ENCODE results near the gene C22orf39.

C22orf39 gene

DNA sequence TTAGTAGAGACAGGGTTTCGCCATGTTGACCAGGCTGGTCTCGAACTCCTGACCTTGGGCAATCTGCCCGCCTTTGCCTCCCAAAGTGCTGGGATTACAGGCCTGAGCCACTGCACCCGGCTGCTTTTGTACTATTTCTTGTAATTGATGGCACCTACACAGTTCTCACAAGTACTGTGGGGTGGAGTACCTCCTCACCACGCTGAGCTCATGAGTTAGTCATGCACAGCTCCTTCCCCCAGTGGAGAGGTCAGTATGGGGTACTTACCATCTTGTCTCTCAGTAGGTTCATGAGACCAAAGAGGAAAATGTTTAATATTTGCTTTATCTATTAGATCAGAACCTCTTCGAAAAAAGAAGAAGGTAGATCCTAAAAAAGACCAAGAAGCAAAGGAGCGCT is 13.1 kb downstream of the C22orf39 start:
- in situ Hi-C loops (cut with MboI; ENCODE audit: low pct_unique_long_range_greater_than_20kb, low sequenced_read_pairs, unreplicated experiment), result no loop called here
- TF ChIP-seq, protein P1, sequence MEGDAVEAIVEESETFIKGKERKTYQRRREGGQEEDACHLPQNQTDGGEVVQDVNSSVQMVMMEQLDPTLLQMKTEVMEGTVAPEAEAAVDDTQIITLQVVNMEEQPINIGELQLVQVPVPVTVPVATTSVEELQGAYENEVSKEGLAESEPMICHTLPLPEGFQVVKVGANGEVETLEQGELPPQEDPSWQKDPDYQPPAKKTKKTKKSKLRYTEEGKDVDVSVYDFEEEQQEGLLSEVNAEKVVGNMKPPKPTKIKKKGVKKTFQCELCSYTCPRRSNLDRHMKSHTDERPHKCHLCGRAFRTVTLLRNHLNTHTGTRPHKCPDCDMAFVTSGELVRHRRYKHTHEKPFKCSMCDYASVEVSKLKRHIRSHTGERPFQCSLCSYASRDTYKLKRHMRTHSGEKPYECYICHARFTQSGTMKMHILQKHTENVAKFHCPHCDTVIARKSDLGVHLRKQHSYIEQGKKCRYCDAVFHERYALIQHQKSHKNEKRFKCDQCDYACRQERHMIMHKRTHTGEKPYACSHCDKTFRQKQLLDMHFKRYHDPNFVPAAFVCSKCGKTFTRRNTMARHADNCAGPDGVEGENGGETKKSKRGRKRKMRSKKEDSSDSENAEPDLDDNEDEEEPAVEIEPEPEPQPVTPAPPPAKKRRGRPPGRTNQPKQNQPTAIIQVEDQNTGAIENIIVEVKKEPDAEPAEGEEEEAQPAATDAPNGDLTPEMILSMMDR (IDR thresholded peaks at IDR 0.05; ENCODE audit: extremely low read depth, insufficient read depth, missing control alignments), result no peak

DNA sequence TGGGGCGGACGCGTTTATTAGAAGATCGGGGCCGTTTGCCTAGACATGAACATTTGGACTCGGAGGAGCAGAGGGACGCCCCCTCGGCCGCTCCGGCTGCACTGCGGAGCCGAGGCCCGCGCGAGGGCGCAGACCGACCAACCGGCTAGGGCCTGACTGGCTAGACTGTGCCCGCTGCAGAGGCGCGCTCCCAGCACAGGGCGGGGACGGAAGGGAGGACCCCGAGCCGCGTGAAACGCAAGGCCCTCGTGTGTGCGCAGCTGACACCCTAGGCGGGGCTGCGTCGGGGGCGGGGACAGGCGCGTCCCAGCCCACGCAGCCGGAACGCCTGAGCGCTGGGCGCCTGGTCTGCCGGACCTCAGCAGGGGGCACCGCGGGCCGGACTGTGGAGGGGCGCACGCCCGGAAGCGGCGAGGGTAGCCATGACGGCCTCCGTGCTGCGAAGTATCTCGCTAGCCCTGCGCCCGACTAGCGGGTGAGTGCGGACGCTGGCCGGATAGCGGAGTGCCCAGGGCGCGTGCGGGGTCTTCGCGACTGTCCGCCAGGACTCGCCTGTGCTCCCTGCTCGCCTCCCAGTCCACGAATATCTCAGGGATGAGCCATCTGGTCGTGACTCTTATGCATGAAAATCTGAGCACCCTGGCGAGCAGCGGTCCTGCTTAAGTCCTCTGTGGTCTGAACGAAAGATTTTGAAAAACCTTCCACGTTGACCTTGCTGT is 15.2 kb downstream of the C22orf39 start, which contains the start of gene MRPL40:
Gene MRPL40, plus strand, starts transcription at position 413 of the 719 bp plus-strand sequence. Its CDS starts 10 bp downstream, at position 423.
- TF ChIP-seq, protein P1 (IDR thresholded peaks at IDR 0.05; ENCODE audit: extremely low read depth, insufficient read depth, missing control alignments), result no peak
- in situ Hi-C loops (cut with MboI; ENCODE audit: low pct_unique_long_range_greater_than_20kb, low sequenced_read_pairs, unreplicated experiment), result no loop called here
- peak; percentile 97 for DNase-seq (ENCODE audit: low spot score)

More for the DNA sequence above, 13.1 kb downstream of the C22orf39 start:
- DNase-seq (ENCODE audit: low spot score), result no peak

DNA sequence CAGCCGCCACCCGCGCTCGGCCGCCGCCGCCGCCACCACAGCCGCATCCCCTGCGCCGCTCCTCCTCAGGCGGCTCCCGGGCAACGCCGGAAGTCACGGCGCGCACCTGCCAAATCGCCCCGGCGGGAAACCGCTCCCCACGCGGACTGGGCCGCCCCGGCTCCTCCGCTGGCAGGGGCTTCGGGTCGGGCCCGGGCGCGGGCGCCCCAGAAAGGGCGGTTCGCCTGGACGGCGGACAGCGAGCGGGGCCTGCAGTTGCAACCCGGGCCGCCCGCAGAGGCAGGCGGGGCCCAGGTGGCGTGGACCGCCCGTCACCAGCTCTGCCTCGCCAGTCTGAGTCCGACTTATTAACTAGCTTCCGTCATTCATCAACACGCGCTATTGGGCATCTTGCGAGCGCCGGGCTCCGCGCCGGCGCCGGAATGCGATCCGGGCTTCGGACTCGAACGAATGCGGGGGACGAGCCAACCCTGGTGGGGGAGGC is 15.8 kb downstream of the C22orf39 start, which contains the start of gene HIRA:
Gene HIRA, minus strand, starts transcription at position 85 of the 484 bp plus-strand sequence. CDS start 257 bp downstream, outside the sequence.
- peak; percentile 87 for DNase-seq (ENCODE audit: low spot score)
- in situ Hi-C loops (cut with MboI; ENCODE audit: low pct_unique_long_range_greater_than_20kb, low sequenced_read_pairs, unreplicated experiment), result no loop called here
- TF ChIP-seq, protein P1 (IDR thresholded peaks at IDR 0.05; ENCODE audit: extremely low read depth, insufficient read depth, missing control alignments), result no peak

DNA sequence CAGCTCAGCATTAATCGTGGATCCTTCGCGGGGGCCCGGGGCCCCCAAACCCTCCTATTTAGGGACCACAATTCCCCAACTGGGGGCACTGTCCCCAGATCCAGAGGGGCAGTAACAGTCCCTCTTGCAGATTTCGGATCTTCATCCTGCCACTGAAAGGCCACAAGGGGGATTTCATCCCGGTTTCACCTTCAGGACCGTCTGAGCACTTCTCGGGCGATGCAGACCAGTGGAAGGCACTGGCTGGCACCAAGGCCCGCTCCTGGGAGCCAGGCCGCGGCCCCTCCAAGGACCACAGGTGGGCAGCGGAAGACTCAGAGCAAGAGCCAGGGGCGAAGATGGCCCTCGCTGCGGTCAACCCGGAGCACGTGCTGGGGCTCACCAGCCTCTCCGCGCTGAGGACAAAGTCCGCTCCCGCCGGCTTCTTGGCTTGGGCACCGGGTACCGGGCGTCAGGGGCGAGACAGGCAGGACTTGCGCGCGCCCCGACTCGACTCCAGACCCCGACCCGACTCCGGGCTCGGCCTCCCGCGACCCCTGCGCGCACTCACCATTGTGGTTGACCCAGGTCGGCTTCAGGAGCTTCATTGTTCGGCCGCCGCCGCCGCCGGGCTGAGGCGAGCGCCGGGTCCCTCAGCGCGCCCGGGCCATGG is 16.5 kb downstream of the C22orf39 start:
- TF ChIP-seq, protein P1 (IDR thresholded peaks at IDR 0.05; ENCODE audit: extremely low read depth, insufficient read depth, missing control alignments), result no peak
- in situ Hi-C loops (cut with MboI; ENCODE audit: low pct_unique_long_range_greater_than_20kb, low sequenced_read_pairs, unreplicated experiment), result no loop called here
- DNase-seq (ENCODE audit: low spot score), result peak; percentile 45

DNA sequence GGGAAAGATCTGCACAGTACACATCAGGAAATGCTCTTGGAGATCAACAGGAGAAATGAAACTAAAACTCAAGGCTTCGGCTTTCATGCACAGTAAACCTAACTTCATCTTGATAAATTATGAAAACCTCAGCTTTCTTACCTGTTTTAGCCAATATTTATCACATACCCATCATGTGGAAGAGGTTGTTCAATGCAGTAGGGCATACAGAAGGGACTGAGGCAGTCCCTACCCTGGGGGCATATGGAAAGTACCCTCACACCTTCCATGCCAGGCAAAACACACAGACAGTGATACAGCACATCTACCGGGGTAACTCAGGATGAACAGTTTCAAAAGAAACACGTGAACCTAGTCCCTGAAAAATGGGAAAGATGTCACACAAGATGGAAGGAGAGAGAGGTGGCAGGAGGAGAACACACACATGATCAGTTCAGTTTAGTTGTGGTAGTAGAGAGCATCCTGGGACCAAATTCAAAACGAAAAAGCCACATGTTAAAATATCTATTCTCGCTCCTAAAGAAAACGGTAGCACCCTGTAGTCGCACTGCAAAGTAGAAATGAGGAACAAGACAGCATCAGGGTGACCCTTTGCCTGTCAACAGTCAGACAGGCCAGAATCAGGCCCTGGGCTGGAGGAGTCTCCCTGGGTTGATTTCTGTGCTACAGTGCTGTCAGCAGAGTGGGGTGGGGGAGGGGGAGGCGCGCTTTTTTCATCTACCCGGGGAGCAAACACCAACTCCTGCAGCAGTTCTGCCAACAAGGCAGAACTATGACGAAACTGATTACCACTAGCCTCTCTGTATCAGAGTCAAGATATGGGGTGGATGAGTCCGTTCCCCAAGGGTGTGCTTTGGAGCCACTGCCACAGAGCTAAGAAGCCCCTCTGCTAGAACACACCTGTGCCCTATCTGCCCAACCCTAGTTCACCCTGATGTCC is 17.3 kb downstream of the C22orf39 start:
- DNase-seq (ENCODE audit: low spot score), result peak; percentile 53
- in situ Hi-C loops (cut with MboI; ENCODE audit: low pct_unique_long_range_greater_than_20kb, low sequenced_read_pairs, unreplicated experiment), result no loop called here
- TF ChIP-seq, protein P1 (IDR thresholded peaks at IDR 0.05; ENCODE audit: extremely low read depth, insufficient read depth, missing control alignments), result no peak

DNA sequence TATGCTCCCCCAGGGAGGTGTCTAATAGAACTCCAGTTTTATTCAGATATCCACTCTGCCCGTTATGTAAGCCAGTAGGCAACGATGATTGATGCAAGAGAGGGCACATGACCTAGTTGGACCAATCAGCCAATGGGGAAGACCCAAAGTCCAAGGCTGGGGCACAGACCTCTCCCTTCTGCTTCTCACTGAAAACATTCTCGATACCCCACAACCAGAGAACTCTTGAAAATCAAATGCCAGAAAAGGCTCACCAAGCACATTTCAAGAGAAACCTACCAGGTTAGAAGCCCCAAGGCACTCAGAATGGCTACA is 23.4 kb downstream of the C22orf39 start:
- TF ChIP-seq, protein P1 (IDR thresholded peaks at IDR 0.05; ENCODE audit: extremely low read depth, insufficient read depth, missing control alignments), result no peak
- no peak for DNase-seq (ENCODE audit: low spot score)
- in situ Hi-C loops (cut with MboI; ENCODE audit: low pct_unique_long_range_greater_than_20kb, low sequenced_read_pairs, unreplicated experiment), result no loop called here
